IMR-90 (cell line): ENCODE data around the gene COL13A1. TPM values are rescaled to one million over a fixed set of nuclear protein-coding genes. Genes with fewer than 3 reads are reported as not detected.
A peak's percentile ranks its signal among the peaks of the same experiment; 100 is the strongest.

Experiments used
- ATAC-seq: fragments of 200-7000 bp; cut with Tn5 transposase; 2 replicates; pipeline ENCODE4 v1.9.1; 2020; ENCODE audit warnings: low read depth, mild to moderate bottlenecking, moderate library complexity
- BruUV-seq: library from RNA; stranded (reverse); fragments of 400-500 nt; replicated peaks from 2 replicates; lab custom pipeline; 2021; lab: Mats Ljungman, UMichigan
- CTCF ChIA-PET: fragments of 300-600 bp; formaldehyde crosslinking; extraction: SDS; loops from one replicate; lab custom pipeline; 2021; ENCODE audit warnings: antibody characterized with exemption; lab: Yijun Ruan, JAX
- POLR2A ChIA-PET: fragments of 300-600 bp; sonication (Branson Sonifier 250); formaldehyde crosslinking; loops from one replicate; lab custom pipeline; 2022; ENCODE audit warnings: antibody characterized with exemption; ENCODE audit not compliant: unreplicated experiment; lab: Charles Lee
- DNase-seq: peaks from one replicate; pipeline ENCODE4 v3.0.0; 2013
- H2AFZ ChIP-seq: replicated peaks from 2 replicates; pipeline ENCODE3; 2013; ENCODE audit warnings: low read length, mild to moderate bottlenecking; ENCODE audit not compliant: poor library complexity
- H2AK5ac ChIP-seq: 2 replicates; pipeline ENCODE4 v1.6.1; 2013; ENCODE audit warnings: low read depth, low read length, inconsistent platforms
- H2AK9ac ChIP-seq: replicated peaks from 2 replicates; pipeline ENCODE3; 2013; ENCODE audit warnings: mild to moderate bottlenecking, low read depth, low read length, moderate library complexity; ENCODE audit not compliant: poor library complexity
- H2BK120ac ChIP-seq: 2 replicates; pipeline ENCODE4 v1.6.1; 2013; ENCODE audit warnings: low read depth, low read length, inconsistent platforms
- H2BK15ac ChIP-seq: 3 replicates; pipeline ENCODE4 v1.6.1; 2013; ENCODE audit warnings: low read depth, low read length, inconsistent platforms
- H2BK20ac ChIP-seq: 2 replicates; pipeline ENCODE4 v1.6.1; 2013; ENCODE audit warnings: low read depth, mild to moderate bottlenecking, inconsistent platforms, low read length, moderate library complexity
- H2BK5ac ChIP-seq: 2 replicates; pipeline ENCODE4 v1.6.1; 2013; ENCODE audit warnings: mild to moderate bottlenecking, low read depth, low read length, inconsistent platforms; ENCODE audit not compliant: poor library complexity, severe bottlenecking
- H3K14ac ChIP-seq: replicated peaks from 2 replicates; pipeline ENCODE4 v1.6.1; 2013; ENCODE audit warnings: low read depth, low read length, inconsistent platforms
- H3K18ac ChIP-seq: 2 replicates; pipeline ENCODE4 v1.6.1; 2013; ENCODE audit warnings: low read depth, low read length, control low read depth
- H3K23ac ChIP-seq: 2 replicates; pipeline ENCODE4 v1.6.1; 2013; ENCODE audit warnings: low read depth, low read length, inconsistent platforms
- H3K27ac ChIP-seq: 2 replicates; pipeline ENCODE4 v1.5.1; 2013; ENCODE audit warnings: mild to moderate bottlenecking, control low read depth, low read length; ENCODE audit not compliant: insufficient read depth
- H3K27me3 ChIP-seq: 2 replicates; pipeline ENCODE4 v1.6.1; 2013; ENCODE audit warnings: low read length; ENCODE audit not compliant: control insufficient read depth, insufficient read depth
- H3K36me3 ChIP-seq: 2 replicates; pipeline ENCODE4 v1.6.1; 2013; ENCODE audit warnings: low read length, mixed read lengths; ENCODE audit not compliant: control insufficient read depth, insufficient read depth
- H3K4ac ChIP-seq: 2 replicates; pipeline ENCODE4 v1.6.1; 2013; ENCODE audit warnings: low read depth, low read length, inconsistent platforms
- H3K4me1 ChIP-seq: 2 replicates; pipeline ENCODE4 v1.6.1; 2013; ENCODE audit warnings: low read length, mixed read lengths; ENCODE audit not compliant: control insufficient read depth, insufficient read depth
- H3K4me2 ChIP-seq: 2 replicates; pipeline ENCODE4 v1.6.1; 2013; ENCODE audit warnings: low read depth, mild to moderate bottlenecking, control low read depth, low read length, moderate library complexity
- H3K4me3 ChIP-seq: 2 replicates; pipeline ENCODE4 v1.5.1; 2013; ENCODE audit warnings: low read depth, mild to moderate bottlenecking, control low read depth, low read length, moderate library complexity; ENCODE audit not compliant: insufficient read depth
- H3K56ac ChIP-seq: 2 replicates; pipeline ENCODE4 v1.6.1; 2013; ENCODE audit warnings: low read length, inconsistent platforms; ENCODE audit not compliant: insufficient read depth; ENCODE audit errors: extremely low read depth
- H3K79me1 ChIP-seq, 2 experiments: 2 replicates each; pipeline ENCODE4 v1.6.1; 2013; ENCODE audit warnings: low read length in 2 of 2, inconsistent platforms in 1 of 2, low read depth in 1 of 2
- H3K9ac ChIP-seq: 2 replicates; pipeline ENCODE4 v1.6.1; 2013; ENCODE audit warnings: low read depth, low read length, control low read depth
- H3K9me1 ChIP-seq: 2 replicates; pipeline ENCODE4 v1.6.1; 2013; ENCODE audit warnings: low read length, inconsistent platforms; ENCODE audit not compliant: insufficient read depth
- H3K9me3 ChIP-seq: 2 replicates; pipeline ENCODE4 v1.6.1; 2013; ENCODE audit warnings: low read length; ENCODE audit not compliant: control insufficient read depth, insufficient read depth
- H4K20me1 ChIP-seq: 2 replicates; pipeline ENCODE4 v1.6.1; 2013; ENCODE audit warnings: low read length, inconsistent platforms; ENCODE audit not compliant: insufficient read depth
- H4K5ac ChIP-seq: 2 replicates; pipeline ENCODE4 v1.6.1; 2013; ENCODE audit warnings: mild to moderate bottlenecking, low read depth, low read length, control low read depth
- H4K8ac ChIP-seq, 2 experiments: 2 replicates each; pipeline ENCODE4 v1.6.1; 2013; ENCODE audit warnings: low read depth in 2 of 2, low read length in 2 of 2, control low read depth in 1 of 2, inconsistent platforms in 1 of 2
- H4K91ac ChIP-seq: 2 replicates; pipeline ENCODE4 v1.6.1; 2013; ENCODE audit warnings: low read depth, low read length, inconsistent platforms; ENCODE audit not compliant: insufficient read depth
- BHLHE40 ChIP-seq: fragments of 150-350 bp; IDR thresholded peaks from 2 replicates; pipeline ENCODE4 v1.6.1; 2016; ENCODE audit warnings: mild to moderate bottlenecking, low read depth, low read length
- CEBPB ChIP-seq: IDR thresholded peaks from 2 replicates; pipeline ENCODE4 v1.6.1; 2012; ENCODE audit warnings: low read depth, low read length, improper control_type of control experiment
- CHD1 ChIP-seq: IDR thresholded peaks from 2 replicates; pipeline ENCODE4 v1.6.1; 2012; ENCODE audit warnings: low read depth, low read length, improper control_type of control experiment
- CTCF ChIP-seq: conservative IDR thresholded peaks from 2 replicates; pipeline ENCODE4 v1.5.1; 2012; ENCODE audit warnings: mild to moderate bottlenecking, low read depth, low read length, improper control_type of control experiment
- ELK1 ChIP-seq: fragments of 150-350 bp; IDR thresholded peaks from 2 replicates; pipeline ENCODE4 v1.6.1; 2016; ENCODE audit warnings: low read depth, mild to moderate bottlenecking, low read length, moderate library complexity, borderline replicate concordance
- FOS ChIP-seq: fragments of 150-350 bp; IDR thresholded peaks from 2 replicates; pipeline ENCODE4 v1.6.1; 2016; ENCODE audit warnings: low read depth, low read length
- MAFK ChIP-seq: IDR thresholded peaks from 2 replicates; pipeline ENCODE4 v1.6.1; 2012; ENCODE audit warnings: low read depth, low read length, improper control_type of control experiment
- MAZ ChIP-seq: IDR thresholded peaks from 2 replicates; pipeline ENCODE4 v1.6.1; 2012; ENCODE audit warnings: low read depth, mild to moderate bottlenecking, low read length, improper control_type of control experiment, moderate library complexity, borderline replicate concordance
- MXI1 ChIP-seq: IDR thresholded peaks from 2 replicates; pipeline ENCODE4 v1.6.1; 2012; ENCODE audit warnings: low read depth, mild to moderate bottlenecking, low read length, moderate library complexity, borderline replicate concordance
- NFE2L2 ChIP-seq: fragments of 150-350 bp; IDR thresholded peaks from 2 replicates; pipeline ENCODE4 v1.6.1; 2016; ENCODE audit warnings: low read depth, mild to moderate bottlenecking, low read length
- POLR2A ChIP-seq: IDR thresholded peaks from 2 replicates; pipeline ENCODE4 v1.6.1; 2012; ENCODE audit warnings: mild to moderate bottlenecking, low read depth, low read length
- RAD21 ChIP-seq: IDR thresholded peaks from 2 replicates; pipeline ENCODE4 v1.6.1; 2012; ENCODE audit warnings: low read length, improper control_type of control experiment
- RCOR1 ChIP-seq: IDR thresholded peaks from 2 replicates; pipeline ENCODE4 v1.6.1; 2012; ENCODE audit warnings: mild to moderate bottlenecking, low read length, improper control_type of control experiment; ENCODE audit not compliant: insufficient replicate concordance
- RFX5 ChIP-seq: IDR thresholded peaks from 2 replicates; pipeline ENCODE4 v1.8.0; 2012; ENCODE audit warnings: low read depth, mild to moderate bottlenecking, low read length, moderate library complexity
- SMC3 ChIP-seq: fragments of 150-350 bp; IDR thresholded peaks from 2 replicates; pipeline ENCODE4 v1.6.1; 2016; ENCODE audit warnings: low read depth, mild to moderate bottlenecking, antibody characterized with exemption, low read length, moderate library complexity
- USF2 ChIP-seq: fragments of 150-350 bp; IDR thresholded peaks from 2 replicates; pipeline ENCODE4 v1.6.1; 2017; ENCODE audit warnings: mild to moderate bottlenecking, antibody characterized with exemption, low read length, low read depth
- WGBS, 2 experiments: methylation state at CpG; one replicate each; pipeline versions ENCODE4 v1.1.5 to v1.1.7; 2013; ENCODE audit warnings: missing lambda C conversion rate in 2 of 2; ENCODE audit not compliant: insufficient read length in 1 of 2; ENCODE audit errors: extremely low coverage in 2 of 2; 5-methylcytosine and 5-hydroxymethylcytosine counted together
- dilution Hi-C: fragments of 300-500 bp; cut with HindIII; formaldehyde crosslinking; loops from one replicate; pipeline ENCODE4 v1.14.3; 2018; ENCODE audit warnings: low sequenced_read_pairs; ENCODE audit not compliant: unreplicated experiment
- in situ Hi-C: fragments of 300-500 bp; cut with MboI; formaldehyde crosslinking; loops from 3 replicates; pipeline ENCODE4 v1.14.3; 2019; ENCODE audit warnings: low sequenced_read_pairs, inconsistent platforms, mixed read lengths
- intact Hi-C: fragments of 100-400 bp; cut with micrococcal nuclease; formaldehyde crosslinking; loops from 2 replicates; pipeline ENCODE4 v1.10.0; 2022
- polyA plus RNA-seq, 3 experiments: library from polyadenylated mRNA; depleted of rRNA; stranded (reverse); fragments of >200 nt; gene quantifications; 2 replicates each; pipeline ENCODE4 v1.2.3, GENCODE V29; 2012; ENCODE audit warnings: low replicate concordance in 1 of 3
- total RNA-seq: library from RNA; depleted of rRNA; stranded (reverse); fragments of >200 nt; gene quantifications from 2 replicates; pipeline ENCODE4 v1.2.3, GENCODE V29; 2012

The COL13A1 gene
- total and polyA plus RNA-seq, 2 of the 4 experiments (the other 2 are of a cell fraction), result 12.2 to 31.3 TPM

GRCh38 chr10:69768386-69768785 is 33.3 kb upstream of the COL13A1 start:
- no peak overlapping the region; the same call in 1 of the 2 replicates for H4K5ac ChIP-seq
- no peak overlapping the region for H3K9ac ChIP-seq
- no peaks in the 10 kb centered on the region for H3K9me3 ChIP-seq
- H3K56ac ChIP-seq, result no peak overlapping the region
- no peak overlapping the region; the same call in 1 of the 2 replicates for H3K18ac ChIP-seq
- H3K27me3 ChIP-seq, result peaks cover 9% of the 10 kb centered on the region; the same call in 1 of the 2 replicates
- H3K4me2 ChIP-seq, result no peak overlapping the region
- no peaks in the 10 kb centered on the region for H4K20me1 ChIP-seq
- H3K27ac ChIP-seq, result no peak overlapping the region
- CTCF ChIA-PET, result no interaction called here
- no peaks in the 10 kb centered on the region for H3K36me3 ChIP-seq
- H3K4ac ChIP-seq, result peak overlapping the region; percentile 92
- peak overlapping the region; percentile 99 for H2BK120ac ChIP-seq
- peak overlapping the region; percentile 94 for H3K14ac ChIP-seq
- peaks cover 21% of the 10 kb centered on the region for H3K9me1 ChIP-seq
- peak overlapping the region; percentile 76; the same call in 1 of the 3 replicates for H2BK15ac ChIP-seq
- intact Hi-C loops (no loop called here), dilution Hi-C loops (no loop called here), in situ Hi-C loops (no loop called here)
- H2AFZ ChIP-seq, result peak overlapping the region; percentile 69
- H3K4me1 ChIP-seq, result peaks cover 17% of the 10 kb centered on the region
- DNase-seq, result no peak
- POLR2A ChIA-PET, result no interaction called here
- peak overlapping the region; percentile 90 for H2AK5ac ChIP-seq
- H4K8ac ChIP-seq, result peak overlapping the region in 1 of 2 experiments; percentile 83; a peak in 1 of 4 replicates
- H2BK5ac ChIP-seq, result no peak overlapping the region
- H4K91ac ChIP-seq, result peak overlapping the region; percentile 93
- 0 out of 4 replicates have a peak, but pooled peaks cover 0 to 3% of the 10 kb centered on the region in 2 experiments for H3K79me1 ChIP-seq
- no peak for ATAC-seq
- H2AK9ac ChIP-seq, result peak overlapping the region; percentile 23
- no peak overlapping the region for H3K4me3 ChIP-seq
- H2BK20ac ChIP-seq, result peak overlapping the region; percentile 98
- no peak overlapping the region for H3K23ac ChIP-seq
- TF ChIP-seq CEBPB, result no peak
- TF ChIP-seq FOS, result no peak
- no peak for TF ChIP-seq CTCF
- TF ChIP-seq MAZ, result no peak
- TF ChIP-seq RAD21, result no peak
- TF ChIP-seq ELK1, result no peak
- TF ChIP-seq USF2, result no peak
- TF ChIP-seq RCOR1, result no peak
- no peak for TF ChIP-seq CHD1
- TF ChIP-seq MAFK, result no peak
- no peak for TF ChIP-seq BHLHE40
- TF ChIP-seq MXI1, result no peak
- TF ChIP-seq NFE2L2, result no peak
- TF ChIP-seq POLR2A, result no peak
- no peak for TF ChIP-seq RFX5
- no peak for TF ChIP-seq SMC3
- 88% methylated on average over 1 of the region's 5 CpGs; no CpG with 5 or more reads in 1 of the 2 experiments for WGBS, 2 experiments
- no TSS peak for BruUV-seq
